ENCODE results near the gene P2RY1.
"Not testable (repeated sequence)": the region's sequence is repeated elsewhere in the genome, so short reads cannot be mapped to it uniquely, and the experiment has no call there.

P2RY1 gene

GRCh38 chr3:152857082-152857481 is 22.2 kb downstream of the P2RY1 start:
- TF ChIP-seq CTCF (IDR thresholded peaks at IDR 0.05; ENCODE audit: low read depth, low read length): no peak
- DNase-seq (ENCODE audit: extremely low read depth, low read depth): no peak

- DNase-seq (ENCODE audit: extremely low read depth, low read depth): no peak
- no peak for TF ChIP-seq CTCF (IDR thresholded peaks at IDR 0.05; ENCODE audit: low read depth, low read length)
Measured at GRCh38 chr3:152858170-152858800, 23.4 kb downstream of the P2RY1 start.

GRCh38 chr3:152860736-152861135 is 25.8 kb downstream of the P2RY1 start:
- no peak for TF ChIP-seq CTCF (IDR thresholded peaks at IDR 0.05; ENCODE audit: low read depth, low read length)
- no peak for DNase-seq (ENCODE audit: extremely low read depth, low read depth)

GRCh38 chr3:152865668-152866245 is 30.8 kb downstream of the P2RY1 start:
- no peak for TF ChIP-seq CTCF (IDR thresholded peaks at IDR 0.05; ENCODE audit: low read depth, low read length)

GRCh38 chr3:152870027-152870426 is 35.1 kb downstream of the P2RY1 start:
- no peak for DNase-seq (ENCODE audit: extremely low read depth, low read depth)
- no peak for TF ChIP-seq CTCF (IDR thresholded peaks at IDR 0.05; ENCODE audit: low read depth, low read length)

More at GRCh38 chr3:152865668-152866245, 30.8 kb downstream of the P2RY1 start:
- no peak for DNase-seq (ENCODE audit: extremely low read depth, low read depth)

- DNase-seq (ENCODE audit: extremely low read depth, low read depth): not testable (repeated sequence)
Measured at GRCh38 chr3:152873314-152873713, 38.4 kb downstream of the P2RY1 start.

- no peak for TF ChIP-seq CTCF (IDR thresholded peaks at IDR 0.05; ENCODE audit: low read depth, low read length)
- no peak for DNase-seq (ENCODE audit: extremely low read depth, low read depth)
Measured at GRCh38 chr3:152874896-152875749, 40.2 kb downstream of the P2RY1 start.
